ENCODE measurements around the gene RBP4.

RBP4 gene

DNA sequence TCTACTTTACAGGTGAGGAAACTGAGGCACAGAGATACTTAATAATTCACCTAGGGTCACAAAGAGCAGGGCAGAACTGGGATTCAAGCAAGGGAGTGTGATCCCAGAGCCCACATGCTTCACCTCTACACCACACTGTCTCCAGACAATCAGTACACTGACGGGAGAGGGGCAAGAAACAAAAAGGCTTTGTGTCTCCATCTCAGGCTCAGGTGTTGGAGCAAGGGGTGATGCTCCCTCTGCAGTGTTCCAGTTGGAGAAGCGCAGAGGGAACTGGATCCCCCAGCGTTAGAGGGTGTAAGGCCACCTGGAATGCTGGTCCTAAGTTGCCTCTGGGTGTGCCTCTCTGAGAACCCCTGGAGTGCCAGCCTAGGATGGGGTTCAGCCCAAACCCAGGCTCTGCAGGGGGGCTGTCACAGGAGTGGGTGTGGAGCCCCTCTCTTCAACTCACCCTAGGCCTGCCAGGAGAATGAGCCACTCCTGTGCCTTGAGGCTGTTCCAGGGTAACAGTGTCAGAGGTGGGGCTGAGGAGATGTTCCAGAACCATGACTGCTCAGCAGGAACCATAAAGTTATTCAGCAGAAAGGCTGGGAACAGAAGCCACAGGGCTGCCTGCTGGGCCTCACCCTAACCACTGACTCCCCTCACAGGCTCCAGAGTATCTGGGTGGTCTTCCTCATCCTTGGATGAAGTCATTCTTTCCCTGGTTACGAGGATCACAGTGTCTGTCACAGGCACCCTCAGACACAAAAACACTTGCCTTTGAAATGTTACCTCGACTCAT is 5.5 kb downstream of the RBP4 start:
- DNase-seq (ENCODE audit: low spot score) = no peak

DNA sequence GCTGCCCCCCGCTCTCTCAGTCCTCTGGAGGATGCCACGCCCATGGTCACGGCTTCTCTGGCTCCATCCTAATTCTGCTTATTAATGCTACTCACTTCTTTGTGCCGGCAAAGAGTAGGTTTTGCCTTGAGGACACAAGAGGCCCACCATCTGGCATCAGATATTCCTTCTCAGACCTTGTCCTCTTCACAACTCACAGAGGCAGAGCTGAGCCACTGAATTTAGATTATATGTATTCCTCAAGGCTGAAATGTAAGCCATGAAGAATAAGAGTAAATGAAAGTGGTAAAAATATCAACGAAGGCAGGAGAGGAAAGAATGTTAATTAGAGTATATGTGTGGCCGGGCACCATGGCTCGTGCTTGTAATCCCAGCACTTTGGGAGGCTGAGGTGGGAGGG is 6.5 kb downstream of the RBP4 start:
- DNase-seq (ENCODE audit: low spot score) = no peak

DNA sequence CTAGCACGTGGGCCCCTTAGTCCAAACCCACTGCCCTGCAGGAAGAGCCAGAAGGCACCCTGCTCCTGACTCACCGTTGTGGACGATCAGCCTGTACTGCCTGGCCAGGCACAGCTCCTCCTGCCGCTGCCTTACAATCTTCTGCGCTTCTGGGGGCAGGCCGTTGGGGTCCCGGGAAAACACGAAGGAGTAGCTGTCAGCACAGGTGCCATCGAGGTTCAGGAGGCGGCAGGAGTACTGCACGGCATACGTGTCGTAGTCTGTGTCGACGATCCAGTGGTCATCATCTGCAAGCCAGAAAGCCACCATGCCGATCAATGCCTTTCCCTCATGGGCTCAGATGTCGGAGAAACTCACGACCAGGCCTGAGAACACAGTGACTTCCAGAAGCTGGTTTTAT is 7.3 kb downstream of the RBP4 start:
- no peak for DNase-seq (ENCODE audit: low spot score)

DNA sequence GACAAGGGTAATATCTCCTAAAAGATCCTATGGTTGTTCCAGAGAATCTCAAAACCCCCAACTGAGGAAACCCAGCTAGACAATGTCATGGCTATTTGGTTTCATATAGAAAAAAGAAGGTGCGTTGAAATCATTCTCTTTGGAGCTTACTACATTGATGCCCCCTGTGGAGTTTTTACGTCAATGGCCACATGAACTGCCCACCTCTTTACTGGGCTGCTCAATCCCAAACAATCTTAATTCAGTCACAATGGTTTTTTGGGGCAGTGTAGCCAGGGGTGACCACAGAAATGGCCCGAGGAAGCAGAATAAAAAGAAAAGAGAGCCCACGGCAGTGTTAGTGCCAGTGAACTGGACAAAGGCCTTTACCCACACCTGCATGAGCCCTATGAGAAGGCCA is 7.8 kb downstream of the RBP4 start:
- DNase-seq (ENCODE audit: low spot score) = no peak

DNA sequence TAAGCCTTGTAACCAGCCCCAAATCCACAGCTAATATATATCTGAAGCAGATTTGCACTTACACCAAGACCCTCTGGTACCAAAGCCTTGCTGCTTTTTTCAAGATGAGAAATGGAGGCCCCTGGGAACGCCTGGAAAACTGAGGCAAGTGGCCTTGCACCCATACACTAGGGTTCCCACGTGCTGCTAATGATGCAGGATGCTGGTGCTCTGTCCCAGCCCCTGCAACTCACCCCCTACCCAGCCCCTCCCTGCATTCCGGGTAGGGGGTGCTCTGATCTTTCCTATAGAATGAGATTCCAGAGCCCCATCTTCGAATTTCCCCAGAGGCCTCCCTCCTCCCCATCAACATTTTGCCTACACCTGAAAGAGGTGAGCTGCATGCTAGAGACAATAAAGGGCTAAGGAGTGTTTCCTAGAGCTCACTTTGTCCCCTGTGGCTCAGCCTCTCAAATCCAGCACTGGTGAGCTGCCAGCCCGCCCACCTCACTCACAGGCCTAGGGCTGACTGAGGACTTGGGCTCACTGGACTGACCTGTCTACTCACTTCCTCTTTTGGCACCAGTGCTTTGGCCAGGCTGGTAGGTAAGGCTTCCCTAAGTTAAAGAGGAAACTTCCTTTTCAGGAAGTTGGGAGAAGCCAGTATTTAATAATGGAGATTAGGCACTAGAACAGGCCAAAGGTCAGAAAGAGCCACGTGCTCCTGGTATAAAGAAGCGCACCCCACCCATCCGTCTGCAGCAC is 9.8 kb downstream of the RBP4 start:
- no peak for DNase-seq (ENCODE audit: low spot score)

DNA sequence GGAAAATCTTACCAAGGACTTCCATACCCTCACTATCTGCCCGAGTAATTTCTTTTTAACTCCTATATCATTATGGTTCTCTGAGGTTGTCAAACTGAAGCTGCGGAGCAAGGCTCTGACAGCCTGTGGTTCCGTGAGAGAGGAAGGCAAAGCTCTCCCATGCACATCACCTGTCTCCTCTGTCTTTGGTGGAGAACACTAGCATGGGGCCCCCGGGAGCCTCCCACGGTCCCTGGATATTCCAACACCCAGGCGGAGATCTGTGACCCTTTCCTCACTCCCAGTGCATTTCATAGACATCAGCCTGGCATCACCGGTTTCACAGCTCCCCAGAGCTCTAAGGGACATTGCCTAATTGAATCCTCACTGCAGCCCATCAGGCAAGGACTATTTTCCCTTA is 10.4 kb downstream of the RBP4 start:
- no peak for DNase-seq (ENCODE audit: low spot score)

DNA sequence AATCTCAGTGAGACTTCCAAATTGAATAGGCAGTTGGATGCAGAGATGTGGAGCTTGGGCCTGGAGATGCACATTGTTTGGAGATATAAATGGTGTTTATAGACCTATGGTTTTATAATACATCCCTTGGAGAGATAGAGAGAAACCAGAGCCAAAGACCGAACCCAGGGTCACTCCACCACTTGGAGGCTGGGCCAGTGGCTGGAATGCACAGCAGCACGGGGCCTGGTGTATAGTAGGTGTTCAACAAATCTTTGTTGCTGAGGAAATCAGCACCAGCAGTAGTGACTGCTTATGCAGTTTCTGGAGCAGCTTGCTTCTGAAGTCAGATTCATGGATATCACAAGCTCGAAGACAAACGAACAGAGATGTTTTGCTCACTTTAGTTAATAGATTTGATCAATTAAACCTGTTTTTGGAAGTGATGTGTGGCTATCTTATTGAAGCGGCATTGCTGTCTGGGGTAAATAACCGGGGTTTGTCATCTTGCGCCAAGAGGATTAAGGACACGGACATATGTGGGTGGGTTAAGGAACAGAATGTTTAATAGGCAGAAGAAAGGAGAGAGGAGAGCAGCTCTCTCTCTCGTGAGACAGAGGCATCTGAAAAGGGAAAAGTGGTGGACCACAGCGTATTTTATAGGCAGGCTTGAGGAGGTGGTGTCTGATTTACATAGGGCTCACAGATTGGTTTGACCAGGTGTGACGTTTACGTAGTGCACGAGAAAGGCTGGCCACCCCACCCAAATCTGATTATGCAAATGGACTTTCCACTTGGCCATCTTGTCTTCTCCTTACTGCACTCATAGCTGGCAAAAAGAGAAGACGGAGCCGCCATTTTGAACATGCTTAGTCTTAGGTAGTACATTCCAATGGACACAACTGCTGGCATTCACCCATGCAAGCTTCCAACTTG is 11.1 kb downstream of the RBP4 start:
- no peak for DNase-seq (ENCODE audit: low spot score)

DNA sequence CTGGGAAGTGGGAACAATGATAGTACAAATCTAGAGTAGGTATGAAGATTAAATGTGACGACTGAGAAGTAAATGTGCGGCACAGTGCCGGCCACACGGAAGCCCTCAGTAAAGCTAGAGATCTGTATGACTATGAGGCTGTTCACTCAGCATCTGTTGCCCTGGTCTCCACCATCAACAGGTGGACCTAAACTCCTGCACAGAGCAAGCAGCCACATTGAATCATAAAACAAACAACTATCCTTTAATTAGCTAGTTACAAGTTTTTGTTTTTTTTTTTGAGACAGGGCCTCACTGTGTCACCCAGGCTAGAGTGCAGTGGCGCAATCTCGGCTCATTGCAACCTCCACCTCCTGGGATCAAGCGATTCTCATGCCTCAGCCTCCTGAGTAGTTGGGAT is 16.6 kb downstream of the RBP4 start:
- no peak for DNase-seq (ENCODE audit: low spot score)

DNA sequence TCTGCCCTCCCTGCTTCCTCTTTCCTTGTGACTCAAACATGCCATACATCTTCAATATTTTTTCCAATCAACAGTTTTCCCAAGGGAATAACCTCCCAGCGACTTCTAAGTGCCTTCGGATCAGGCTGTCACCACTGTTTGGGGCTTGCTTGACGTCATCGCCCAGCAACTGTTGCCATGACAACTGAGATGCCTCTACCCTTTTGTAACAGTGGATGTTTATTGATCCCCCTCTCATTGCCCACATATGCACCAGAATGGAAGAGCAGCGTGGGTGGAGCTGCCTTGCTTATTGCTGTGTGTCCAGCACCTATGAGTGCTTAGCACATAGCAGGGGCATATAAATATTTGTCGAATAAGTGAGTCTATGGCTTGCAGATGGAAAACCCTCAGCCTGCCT is 20.2 kb downstream of the RBP4 start:
- no peak for DNase-seq (ENCODE audit: low spot score)

DNA sequence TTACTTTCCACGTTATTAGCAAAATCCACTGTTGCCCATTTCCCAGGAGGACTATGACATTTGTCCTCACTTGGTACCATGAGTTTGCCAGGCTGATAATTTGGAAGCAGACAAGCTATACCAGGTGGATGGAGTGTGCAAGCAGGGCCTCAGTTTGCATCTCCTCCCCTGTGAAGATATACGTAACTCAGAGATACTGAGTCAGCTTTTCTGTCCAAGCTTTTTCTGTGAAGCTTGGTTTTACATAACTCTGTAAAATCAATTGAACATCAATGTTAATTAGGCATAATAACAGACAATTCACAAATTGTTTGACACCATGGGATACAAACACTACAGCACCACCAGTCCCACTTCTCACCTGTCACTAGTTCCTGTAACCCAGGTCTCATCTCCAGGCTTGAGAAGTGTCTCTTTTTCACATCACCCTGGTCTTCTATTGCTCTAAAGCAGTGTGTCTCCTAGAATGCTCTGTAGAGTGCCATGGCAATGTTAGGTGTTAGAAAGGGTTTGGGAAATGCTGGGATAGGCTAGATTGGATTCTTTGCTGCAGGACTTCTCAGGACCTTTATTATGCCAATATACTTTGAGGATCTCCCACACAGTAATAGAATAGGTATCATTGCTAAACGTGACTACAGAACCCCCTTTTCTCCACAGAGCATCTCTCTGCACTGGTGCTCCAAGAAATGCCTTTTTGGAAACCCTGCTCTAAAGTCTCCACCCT is 20.9 kb downstream of the RBP4 start:
- DNase-seq (ENCODE audit: low spot score) = no peak

DNA sequence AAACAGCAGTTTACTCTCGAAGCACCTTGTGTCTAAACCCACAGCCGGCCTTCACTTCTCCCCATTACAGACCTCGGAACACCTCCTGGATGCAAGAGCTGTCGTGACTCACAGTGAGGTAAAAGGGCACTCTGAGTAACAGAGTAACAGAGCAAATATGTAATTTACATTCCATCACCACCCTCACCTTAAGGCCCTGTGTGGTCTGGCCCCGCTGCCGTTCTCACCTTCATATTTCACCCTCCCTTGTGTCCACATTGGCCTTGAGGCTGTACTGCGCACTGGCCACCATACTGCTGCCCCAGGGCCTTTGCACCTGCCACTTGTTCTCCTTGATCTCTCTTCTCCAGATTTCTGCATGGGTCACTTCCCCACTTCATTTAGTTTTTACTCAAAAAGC is 21.9 kb downstream of the RBP4 start:
- DNase-seq (ENCODE audit: low spot score) = no peak

DNA sequence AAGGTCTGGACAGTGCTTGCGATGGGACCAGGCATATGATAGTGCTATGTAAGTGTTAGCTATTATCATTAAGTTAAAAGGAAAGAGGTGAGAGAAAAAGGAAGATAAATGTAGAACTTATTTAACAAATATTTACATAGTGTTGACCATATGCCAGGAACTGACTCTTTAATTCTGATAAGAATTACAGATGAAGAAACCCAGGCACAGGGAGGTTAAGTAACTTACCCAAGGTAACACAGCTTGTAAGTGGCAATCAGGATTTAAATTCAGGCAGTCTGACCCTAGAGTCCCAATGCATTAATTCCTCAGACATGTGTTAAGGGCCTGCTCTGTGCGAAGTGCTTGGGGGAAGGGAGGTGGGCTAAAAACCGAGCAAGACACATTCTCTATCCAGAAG is 23.5 kb downstream of the RBP4 start:
- no peak for DNase-seq (ENCODE audit: low spot score)

DNA sequence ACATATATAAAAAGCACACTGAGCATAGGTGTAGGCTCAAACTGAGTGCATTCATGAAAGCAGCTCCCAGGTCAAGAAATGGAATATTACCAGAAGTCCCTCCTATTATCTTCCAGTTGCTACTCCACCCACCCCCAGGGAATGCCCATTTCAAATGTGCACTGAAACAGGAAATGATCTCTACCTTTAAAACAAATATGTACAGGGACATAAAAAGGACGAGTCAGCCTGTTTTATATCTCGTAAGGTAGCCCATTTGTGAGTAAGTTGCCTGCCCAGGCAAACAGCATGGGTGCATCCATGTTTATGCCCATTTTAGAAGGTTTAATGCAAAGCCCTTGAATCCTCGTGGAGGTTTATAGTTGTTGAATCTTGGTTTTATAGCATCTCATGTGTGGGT is 24.1 kb downstream of the RBP4 start:
- no peak for DNase-seq (ENCODE audit: low spot score)

DNA sequence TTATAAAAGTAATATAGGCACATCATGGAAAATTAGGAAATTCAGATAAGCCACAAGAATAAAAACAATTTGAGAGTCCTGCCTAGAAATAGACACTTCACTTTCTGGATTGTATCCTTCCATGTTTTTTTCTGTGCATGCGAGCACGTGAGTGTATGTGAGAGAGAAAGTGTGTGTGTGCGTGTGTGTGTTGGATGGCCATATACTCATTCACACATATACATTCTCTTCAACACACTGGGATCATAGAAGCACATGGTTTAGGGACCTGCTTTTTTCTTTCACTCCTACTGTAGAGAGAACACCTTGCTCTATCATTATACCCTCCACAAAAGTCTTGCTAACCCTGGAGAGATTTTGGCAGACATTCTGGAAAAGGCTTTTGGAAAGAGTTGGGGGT is 27.1 kb downstream of the RBP4 start:
- no peak for DNase-seq (ENCODE audit: low spot score)

DNA sequence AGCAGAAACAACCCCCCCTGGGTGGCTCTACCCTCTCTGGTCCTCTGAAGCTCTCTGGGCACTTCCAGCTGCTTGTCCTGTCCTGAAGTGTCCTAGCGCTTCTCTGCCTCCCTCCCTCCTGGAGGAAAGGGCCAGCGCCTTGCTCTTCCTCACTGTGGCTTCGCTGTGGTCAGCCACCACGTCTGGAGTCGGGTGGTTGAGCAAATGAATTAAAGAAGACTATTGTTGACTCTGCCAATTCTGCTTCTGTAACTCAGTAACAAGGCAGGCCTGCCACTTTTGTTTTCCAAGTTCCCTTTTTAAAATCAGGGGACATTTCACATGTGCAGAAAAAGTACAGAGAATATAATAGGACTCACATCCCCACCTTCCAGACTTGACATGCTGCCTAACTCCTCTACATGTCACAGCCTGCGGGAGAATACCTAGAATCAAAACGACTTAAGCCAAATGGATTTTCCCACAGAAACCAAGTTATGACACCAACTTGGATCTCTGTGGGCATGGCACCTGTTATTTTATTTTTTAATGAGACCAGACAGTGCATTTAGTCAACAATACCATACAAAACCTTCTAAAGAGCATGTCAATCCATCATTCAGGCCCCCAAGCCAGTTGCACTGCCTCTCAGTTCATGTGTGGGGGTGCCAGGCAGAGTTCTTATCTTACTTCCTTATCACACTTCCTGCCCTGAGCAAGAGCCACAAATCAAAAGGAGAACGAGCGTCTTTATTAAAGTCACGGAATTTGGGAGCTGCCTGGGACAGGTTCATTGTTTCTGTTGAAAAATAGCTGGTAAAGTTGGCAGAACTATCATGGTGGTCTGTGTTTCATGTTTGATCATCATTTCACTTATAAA is 27.8 kb downstream of the RBP4 start:
- DNase-seq (ENCODE audit: low spot score) = no peak

DNA sequence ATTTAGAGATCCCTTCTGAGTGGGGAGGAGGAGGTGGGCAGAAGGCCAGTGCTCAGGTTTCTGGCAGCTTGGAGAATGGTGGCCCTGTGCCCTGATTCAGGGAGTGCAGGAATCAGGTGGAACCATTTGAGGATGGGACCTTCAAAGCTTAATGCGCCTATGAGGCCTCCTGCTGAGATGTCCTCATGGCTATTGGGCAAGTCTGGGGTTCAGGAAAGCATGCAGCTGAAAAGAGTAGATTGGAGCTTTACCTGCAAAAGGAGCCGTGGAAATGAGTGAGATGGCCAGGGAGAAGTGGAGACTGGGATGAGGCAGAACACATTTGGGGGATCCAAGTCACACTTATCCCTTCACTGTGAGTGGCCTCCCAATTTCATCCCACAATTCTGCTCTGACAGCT is 28.4 kb downstream of the RBP4 start:
- no peak for DNase-seq (ENCODE audit: low spot score)

DNA sequence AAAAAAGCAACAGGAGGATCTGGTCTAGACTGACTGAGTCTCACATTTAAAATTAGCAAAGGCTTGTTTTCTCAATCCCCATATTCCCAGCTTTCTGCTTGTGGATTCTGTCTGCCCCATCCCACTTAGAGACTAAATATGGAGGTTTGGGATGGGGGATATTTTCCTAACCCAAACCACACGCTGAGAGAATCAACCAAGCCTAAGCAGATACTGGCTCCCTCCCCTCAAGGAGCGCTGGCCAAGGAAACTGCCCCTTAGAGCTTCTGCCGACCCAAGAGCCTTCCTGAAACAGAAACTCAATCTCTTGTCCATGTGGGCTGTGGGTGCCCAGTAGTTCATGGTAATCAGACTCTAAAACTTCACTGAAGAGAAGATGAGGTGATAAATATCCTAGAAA is 30.7 kb downstream of the RBP4 start:
- DNase-seq (ENCODE audit: low spot score) = no peak

DNA sequence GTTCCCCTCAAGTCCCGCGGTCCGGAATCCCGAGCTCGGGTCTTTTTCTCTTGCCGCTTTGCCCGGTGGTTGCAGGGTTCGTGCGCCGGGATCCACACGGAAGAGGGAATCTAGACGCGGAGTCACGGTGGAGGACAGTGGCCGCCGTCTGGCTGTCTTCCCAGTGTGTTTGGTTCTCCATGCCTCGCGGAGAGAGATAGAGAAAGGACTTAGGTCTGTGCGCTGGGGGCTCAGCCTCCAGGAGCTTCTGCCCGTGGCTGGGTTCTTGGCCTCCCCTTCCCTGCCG is 33.0 kb downstream of the RBP4 start:
- no peak for DNase-seq (ENCODE audit: low spot score)

DNA sequence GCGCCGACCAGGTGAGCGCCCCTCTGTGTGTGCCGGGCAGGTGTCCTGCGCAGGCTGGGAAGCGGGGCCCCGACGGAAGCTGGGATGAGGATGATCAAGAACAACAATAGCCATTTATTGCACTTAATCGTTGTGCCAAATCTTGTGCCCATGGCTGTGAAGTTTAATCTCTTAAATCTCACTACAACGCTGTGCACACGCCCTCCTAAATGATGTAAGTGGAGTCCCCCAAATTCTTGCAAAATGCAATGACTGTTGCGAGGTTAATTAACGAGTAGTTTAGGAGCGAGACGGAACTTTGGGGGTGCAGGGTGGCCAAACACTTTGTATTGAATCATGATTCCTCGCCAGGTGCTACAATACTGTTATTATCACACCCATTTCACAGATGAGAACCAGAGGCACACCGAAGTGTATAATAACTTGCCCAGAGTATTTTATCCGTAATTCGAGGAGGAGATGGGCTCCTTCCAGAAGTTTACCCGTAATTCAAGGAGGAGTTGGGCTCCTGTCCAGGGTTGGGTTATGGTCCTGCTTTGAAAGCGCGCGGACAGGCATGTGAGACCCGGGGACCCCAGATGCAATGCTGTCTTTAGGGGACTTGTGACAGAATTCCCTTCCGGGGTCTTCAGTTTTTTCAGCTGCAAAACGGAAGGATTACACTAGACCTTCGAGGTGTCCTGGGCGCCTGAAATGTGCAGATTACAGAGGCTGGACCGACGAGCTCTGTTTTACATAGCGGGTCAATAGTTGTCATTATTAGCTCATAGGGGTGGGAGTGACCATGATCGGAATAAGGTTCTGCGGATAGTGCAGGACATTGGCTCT is 33.5 kb downstream of the RBP4 start:
- no peak for DNase-seq (ENCODE audit: low spot score)

Measured in CD4-positive, alpha-beta T cell treated with Interleukin-2 at 100 ng/mL for 4 hours (primary cell).